ENCODE measurements around the gene EMC9.

GRCh38 chr14:24186831-24187538 is 45.6 kb upstream of the EMC9 start:
- TF ChIP-seq EZH2 (IDR thresholded peaks at IDR 0.05) (no peak), CTCF (IDR thresholded peaks at IDR 0.05) (no peak)
